HG03159 (cell line): ENCODE measurements around the gene PRDM10.
"Not testable (repeated sequence)": the region's sequence is repeated elsewhere in the genome, so short reads cannot be mapped to it uniquely, and the experiment has no call there.

ENCODE experiments used
- ATAC-seq: cut with Tn5 transposase; IDR thresholded peaks from one replicate; pipeline ENCODE4 v1.9.1; 2021; ENCODE audit warnings: mild to moderate bottlenecking, moderate library complexity; ENCODE audit not compliant: unreplicated experiment

PRDM10 gene, protein sequence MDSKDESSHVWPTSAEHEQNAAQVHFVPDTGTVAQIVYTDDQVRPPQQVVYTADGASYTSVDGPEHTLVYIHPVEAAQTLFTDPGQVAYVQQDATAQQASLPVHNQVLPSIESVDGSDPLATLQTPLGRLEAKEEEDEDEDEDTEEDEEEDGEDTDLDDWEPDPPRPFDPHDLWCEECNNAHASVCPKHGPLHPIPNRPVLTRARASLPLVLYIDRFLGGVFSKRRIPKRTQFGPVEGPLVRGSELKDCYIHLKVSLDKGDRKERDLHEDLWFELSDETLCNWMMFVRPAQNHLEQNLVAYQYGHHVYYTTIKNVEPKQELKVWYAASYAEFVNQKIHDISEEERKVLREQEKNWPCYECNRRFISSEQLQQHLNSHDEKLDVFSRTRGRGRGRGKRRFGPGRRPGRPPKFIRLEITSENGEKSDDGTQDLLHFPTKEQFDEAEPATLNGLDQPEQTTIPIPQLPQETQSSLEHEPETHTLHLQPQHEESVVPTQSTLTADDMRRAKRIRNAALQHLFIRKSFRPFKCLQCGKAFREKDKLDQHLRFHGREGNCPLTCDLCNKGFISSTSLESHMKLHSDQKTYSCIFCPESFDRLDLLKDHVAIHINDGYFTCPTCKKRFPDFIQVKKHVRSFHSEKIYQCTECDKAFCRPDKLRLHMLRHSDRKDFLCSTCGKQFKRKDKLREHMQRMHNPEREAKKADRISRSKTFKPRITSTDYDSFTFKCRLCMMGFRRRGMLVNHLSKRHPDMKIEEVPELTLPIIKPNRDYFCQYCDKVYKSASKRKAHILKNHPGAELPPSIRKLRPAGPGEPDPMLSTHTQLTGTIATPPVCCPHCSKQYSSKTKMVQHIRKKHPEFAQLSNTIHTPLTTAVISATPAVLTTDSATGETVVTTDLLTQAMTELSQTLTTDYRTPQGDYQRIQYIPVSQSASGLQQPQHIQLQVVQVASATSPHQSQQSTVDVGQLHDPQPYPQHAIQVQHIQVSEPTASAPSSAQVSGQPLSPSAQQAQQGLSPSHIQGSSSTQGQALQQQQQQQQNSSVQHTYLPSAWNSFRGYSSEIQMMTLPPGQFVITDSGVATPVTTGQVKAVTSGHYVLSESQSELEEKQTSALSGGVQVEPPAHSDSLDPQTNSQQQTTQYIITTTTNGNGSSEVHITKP

GRCh38 chr11:130002352-130002845, at the start of gene PRDM10:
TSS of gene PRDM10 (minus strand) at chr11:130002835. CDS start at chr11:129960964, 41,871 bp downstream.
- ATAC-seq: peak; percentile 46

DNA sequence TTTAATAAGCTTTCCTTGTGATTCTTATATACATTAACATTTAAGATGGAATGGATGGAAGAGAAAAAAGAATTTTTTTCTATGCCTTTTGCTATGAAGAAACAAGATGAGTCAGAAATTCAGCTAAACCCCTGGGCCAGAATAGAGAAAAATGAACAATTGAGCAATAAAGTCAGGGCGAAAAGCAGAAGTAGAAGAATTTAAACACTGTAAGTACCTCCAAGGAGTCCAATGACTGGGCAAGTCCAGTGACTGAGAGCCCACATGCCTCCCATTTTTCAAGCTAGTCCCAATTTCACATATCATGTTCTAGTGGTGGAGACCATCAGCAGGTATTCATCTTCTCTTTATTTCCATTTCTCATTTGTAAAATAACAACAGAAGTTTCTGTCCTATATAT, 48.4 kb upstream of the PRDM10 start:
- ATAC-seq: no peak

- no peak for ATAC-seq
Observed at GRCh38 chr11:130050257-130050656, 47.6 kb upstream of the PRDM10 start.

DNA sequence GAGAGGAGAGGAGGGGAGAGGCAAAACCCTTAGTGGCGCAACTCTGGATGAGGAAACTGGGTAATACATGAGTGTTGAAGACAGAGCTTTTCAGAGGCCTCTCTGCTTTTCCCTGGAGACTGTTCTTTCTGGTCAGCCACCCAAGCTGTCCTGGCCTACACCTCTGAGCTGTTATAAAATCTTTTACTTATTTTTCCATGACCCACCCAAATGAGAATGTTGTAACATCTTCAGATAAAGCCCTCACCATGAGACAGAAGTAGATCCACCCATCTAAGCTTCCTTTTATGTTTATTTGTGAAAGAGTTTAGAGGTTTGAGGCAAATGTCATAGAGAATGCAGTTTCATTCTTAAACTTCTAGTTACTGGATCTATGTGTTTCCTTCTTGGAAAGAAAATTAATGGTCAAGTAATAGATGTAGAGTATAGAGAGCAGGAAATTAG, 46.7 kb upstream of the PRDM10 start:
- ATAC-seq: no peak

DNA sequence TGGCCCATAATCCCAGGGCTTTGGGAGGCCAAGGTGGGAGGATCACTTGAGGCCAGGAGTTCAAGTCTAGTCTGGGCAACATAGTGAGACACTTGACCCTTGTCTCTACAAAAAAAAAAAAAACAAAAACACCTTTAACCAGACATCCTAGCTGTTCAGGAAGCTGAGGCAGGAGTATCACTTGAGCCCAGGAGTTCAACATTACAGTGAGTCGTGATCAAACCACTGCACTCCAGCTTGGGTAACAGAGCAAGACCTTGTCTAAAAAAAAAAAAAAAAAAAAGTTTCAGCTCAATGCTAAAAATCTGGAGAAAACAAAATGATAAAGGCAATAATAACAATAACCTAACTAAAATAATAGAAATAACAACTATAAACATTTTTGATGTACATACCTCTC, 44.5 kb upstream of the PRDM10 start:
- no peak for ATAC-seq

- no peak for ATAC-seq
Observed at GRCh38 chr11:130043575-130043974, 40.9 kb upstream of the PRDM10 start.

DNA sequence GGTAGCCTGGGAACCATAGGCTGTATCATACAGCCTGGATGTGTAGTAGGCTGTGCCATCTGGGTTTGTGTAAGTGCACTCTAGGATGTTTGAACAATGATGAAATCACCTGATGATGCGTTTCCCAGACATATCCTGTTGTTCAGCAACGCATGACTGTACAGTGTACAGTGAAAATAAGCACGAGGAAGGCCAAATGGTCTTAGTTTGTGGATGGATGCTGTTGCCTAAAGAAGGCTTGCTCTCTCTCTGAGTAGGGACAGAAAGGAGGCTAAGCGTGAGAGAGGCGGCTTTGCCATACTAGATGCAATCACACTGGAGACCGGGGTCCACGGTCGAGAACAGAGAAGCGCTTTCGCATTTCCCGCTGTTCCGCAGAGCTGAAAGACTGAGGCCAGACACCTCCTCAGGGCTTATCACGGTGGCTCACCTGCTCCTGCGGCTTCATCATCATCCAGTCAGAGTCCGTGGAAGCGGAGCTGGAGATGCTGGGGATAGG, 39.5 kb upstream of the PRDM10 start:
- ATAC-seq: no peak

DNA sequence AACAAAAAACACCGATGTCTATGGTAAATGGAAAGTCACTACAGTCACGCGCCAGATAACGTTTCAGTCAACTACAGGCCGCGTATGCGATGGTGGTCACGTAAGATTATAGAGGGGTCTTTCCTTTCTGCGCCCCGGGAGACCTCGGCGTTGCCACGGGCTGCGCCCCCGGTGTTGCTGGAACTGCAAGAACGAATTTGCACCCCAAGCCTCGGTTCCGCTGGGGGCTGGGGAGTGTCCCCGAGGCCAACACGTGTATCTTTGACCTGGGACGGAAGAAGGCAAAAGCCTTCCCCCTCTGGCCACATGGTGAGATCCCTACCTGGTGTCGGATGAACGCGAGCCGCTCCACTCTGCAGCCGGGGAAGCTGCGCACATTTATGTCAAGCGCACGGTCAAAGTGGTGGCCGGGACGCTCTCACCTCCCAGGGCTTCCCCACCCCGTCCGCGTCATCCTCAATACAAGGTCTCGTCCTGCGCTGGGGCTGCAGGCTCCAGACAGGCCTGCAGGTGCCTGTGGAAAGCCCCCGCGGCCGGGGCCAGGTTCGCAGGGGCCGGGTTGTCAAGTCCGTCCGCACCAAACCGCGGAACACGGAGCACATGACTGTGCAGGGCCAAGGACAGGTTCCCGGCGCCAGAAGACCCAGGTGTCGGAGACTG, 37.8 kb upstream of the PRDM10 start:
- no peak for ATAC-seq

GRCh38 chr11:130037881-130038585, 35.4 kb upstream of the PRDM10 start:
- no peak for ATAC-seq

DNA sequence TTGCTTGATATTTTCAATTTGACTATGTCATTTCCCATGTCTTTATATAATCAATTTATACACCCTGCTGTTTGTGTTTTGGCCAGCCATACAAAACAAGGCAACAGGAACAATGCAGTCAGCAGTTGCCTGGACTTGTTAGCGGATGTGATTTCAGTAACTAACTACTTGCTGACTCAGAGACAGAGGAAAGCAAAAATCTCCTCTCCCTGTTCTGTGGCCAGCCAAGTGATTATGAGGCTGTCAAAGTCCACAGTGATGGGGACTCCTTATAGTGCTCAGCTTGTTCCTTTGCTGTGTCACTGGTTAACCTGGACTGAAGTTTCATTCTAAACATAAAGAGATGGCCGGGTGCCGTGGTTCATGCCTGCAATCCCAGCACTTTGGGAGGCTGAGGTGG, 34.4 kb upstream of the PRDM10 start:
- no peak for ATAC-seq

GRCh38 chr11:130034236-130034635, 31.6 kb upstream of the PRDM10 start:
- no peak for ATAC-seq

DNA sequence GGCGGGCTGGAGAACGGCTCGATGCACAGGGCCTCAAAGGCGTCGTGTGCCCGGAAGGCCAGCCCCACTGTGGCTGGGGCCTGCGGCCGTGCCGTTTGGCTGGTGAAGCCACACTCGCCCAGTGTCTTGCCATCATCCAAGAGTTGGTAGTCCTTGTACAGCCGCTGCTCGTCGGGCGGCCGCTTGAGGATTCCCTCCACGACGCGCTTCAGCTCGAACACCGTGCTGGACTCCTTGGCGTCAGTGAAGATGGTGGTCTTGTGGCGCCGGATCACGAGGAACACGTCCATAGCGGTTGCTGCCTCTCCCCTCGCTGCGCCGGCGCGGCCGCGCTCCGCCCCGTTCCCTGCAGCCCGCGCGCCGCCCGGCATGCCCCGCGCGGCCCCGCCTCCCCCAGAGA, 30.3 kb upstream of the PRDM10 start:
- ATAC-seq: no peak

DNA sequence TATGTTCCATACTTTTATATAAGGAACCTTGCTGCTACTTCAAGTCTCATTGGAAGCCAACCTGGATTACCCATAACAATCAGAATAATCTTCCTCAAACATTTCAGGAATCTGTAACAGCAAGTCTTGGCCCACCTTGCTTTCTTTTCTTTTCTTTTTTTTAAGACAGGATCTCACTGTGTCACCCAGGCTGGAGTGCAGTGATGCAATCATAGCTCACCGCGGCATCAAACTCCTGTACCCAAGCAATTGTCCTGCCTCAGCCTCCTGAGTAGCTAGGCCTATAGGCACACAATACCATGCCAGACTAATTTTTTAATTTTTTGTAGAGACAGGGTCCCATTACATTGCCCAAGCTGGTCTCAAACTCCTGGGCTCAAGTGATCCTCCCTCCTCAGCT, 29.3 kb upstream of the PRDM10 start:
- ATAC-seq: no peak

DNA sequence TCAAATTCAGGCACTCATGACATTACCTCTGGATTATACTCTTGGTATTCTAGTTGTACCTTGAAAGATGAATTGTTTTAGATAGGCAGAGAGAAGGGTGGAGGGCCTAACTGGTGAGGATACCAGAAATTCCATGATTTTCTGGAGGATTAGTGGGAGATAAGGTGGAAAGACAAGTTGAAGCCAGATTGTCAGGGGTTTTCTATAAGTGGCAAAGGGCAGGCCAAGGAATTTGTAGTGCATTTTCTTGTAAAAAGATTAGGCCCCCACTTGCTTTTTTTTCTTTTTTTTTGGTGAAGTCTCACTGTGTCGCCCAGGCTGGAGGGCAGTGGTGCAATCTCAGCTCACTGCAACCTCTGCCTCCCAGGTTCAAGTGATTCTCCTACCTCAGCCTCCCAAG, 28.4 kb upstream of the PRDM10 start:
- no peak for ATAC-seq

DNA sequence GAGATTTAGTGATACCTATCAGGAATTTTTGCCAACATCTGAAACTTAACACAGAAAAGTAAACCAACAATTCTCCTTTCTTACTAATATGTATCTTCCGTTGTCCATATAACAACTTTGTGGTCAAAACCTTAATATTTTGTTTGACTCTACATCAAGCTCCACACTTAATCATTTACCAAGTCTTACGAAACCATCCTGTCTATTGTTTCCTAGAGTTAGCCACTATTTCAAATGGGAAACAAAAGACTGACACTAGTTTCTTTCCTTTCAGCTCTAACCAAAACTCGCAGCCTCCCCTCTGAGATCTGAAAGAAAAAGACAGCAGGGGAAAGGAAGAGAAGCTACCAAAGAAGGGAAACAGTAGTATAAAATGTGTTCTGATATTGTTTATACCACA, 26.5 kb upstream of the PRDM10 start:
- ATAC-seq: peak; percentile 75

- no peak for ATAC-seq
Observed at GRCh38 chr11:130025371-130025770, 22.7 kb upstream of the PRDM10 start.

DNA sequence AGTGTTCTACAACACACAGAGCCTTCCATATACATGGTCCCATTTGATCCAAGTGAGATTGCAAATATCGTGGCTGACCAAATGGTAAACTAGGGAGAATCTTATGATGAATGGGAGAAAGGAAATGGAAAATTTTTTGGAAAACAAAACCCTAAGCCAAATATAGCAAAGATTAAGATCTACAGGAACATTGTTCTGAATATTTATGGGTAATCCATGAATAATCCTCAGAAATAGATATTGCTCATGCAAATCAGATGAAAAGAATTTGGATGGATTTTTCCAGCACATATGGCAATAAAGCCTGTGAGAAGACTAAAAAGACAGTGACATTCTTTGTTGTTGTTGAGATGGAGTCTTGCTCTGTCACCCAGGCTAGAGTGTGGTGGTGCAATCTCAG, 21.7 kb upstream of the PRDM10 start:
- ATAC-seq: no peak

DNA sequence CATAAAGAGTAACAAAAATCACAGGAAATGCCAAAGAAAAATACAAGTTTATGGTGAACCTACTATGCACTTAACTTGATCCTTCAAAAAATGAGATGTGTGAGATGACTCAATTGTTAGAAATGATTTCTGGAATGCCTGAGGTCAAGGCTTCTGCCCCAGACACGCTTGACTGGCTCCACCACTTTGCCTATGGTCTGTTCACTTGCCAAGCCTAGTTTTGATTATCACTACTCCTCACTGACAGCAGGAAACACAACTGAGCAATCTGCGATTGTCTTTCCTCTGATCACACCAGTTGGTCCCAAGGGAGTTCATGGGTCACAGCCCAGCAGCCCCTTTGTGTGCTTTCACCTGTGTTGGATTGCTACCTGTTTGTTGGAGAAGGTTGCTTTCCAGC, 20.6 kb upstream of the PRDM10 start:
- ATAC-seq: peak; percentile 97

DNA sequence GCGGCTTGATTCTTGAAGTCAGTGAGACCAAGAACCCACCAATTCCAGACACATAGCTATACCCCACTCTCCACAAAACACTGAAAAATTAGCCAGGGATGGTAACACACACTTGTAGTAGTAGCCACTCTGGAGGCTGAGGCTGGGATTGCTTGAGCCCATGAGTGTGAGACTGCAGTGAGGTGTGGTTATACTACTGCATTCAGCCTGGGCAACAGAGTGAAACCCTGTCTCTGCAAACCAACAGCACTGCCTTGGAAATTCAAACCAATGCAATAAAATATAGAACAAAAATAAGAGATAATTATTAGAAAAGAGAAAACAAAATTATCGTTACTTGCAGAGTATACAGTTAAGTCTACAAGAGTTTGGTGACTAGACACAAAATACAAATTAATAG, 20.2 kb upstream of the PRDM10 start:
- ATAC-seq: peak; percentile 26

- ATAC-seq: not testable (repeated sequence)
Observed at GRCh38 chr11:130021606-130022005, 19.0 kb upstream of the PRDM10 start.
